Upper lobe of left lung (tissue), 6 donors: ENCODE results near the gene USH1C. TPM values are rescaled to one million over a fixed set of nuclear protein-coding genes. Genes with fewer than 3 reads are reported as not detected.

Experiments used
- ATAC-seq, 2 donors: fragments of 200-7000 bp; cut with Tn5 transposase; one replicate each; pipeline ENCODE4 v1.9.1; 2022; ENCODE audit warnings: mild to moderate bottlenecking in 2 of 2, moderate library complexity in 2 of 2; ENCODE audit not compliant: low FRiP score in 2 of 2
- DNase-seq, 2 donors: peaks; one replicate each; pipeline ENCODE4 v3.0.0-alpha.2; 2019 to 2020
- H3K27ac ChIP-seq, 4 donors: fragments of 200-600 bp; sonication (generic); one replicate each; pipeline ENCODE4 v1.5.1; 2016 to 2019
- H3K27me3 ChIP-seq, 4 donors: fragments of 200-600 bp; sonication (generic); one replicate each; pipeline ENCODE4 v1.5.1; 2017 to 2019
- H3K36me3 ChIP-seq, 4 donors: fragments of 200-600 bp; sonication (generic); one replicate each; pipeline ENCODE4 v1.5.1; 2016 to 2019
- H3K4me1 ChIP-seq, 4 donors: fragments of 200-600 bp; sonication (generic); one replicate each; pipeline ENCODE4 v1.5.1; 2018 to 2019
- H3K4me3 ChIP-seq, 4 donors: fragments of 200-600 bp; sonication (generic); one replicate each; pipeline ENCODE4 v1.5.1; 2017 to 2019; ENCODE audit warnings: mild to moderate bottlenecking in 2 of 4, moderate library complexity in 1 of 4
- H3K9me3 ChIP-seq, 4 donors: fragments of 200-600 bp; sonication (generic); one replicate each; pipeline ENCODE4 v1.5.1; 2018 to 2019
- CTCF ChIP-seq, 6 experiments: fragments of 450-650 bp in 4 of 6; fragments of 200-600 bp in 2 of 6; sonication (generic) in 2 of 6; IDR thresholded peaks; one replicate each; pipeline ENCODE4 v1.5.1; 2016 to 2019; ENCODE audit warnings: antibody characterized with exemption in 6 of 6
- EP300 ChIP-seq, 4 donors: sonication (generic); formaldehyde crosslinking; IDR thresholded peaks; one replicate each; pipeline ENCODE4 v1.5.1; 2017; ENCODE audit warnings: antibody characterized with exemption in 4 of 4, control low read depth in 2 of 4
- POLR2A ChIP-seq, 4 donors: fragments of 450-650 bp; IDR thresholded peaks; one replicate each; pipeline ENCODE4 v1.5.1; 2016 to 2017; ENCODE audit warnings: antibody characterized with exemption in 4 of 4, mild to moderate bottlenecking in 2 of 4
- POLR2AphosphoS5 ChIP-seq, 2 donors: sonication (generic); formaldehyde crosslinking; IDR thresholded peaks; one replicate each; pipeline ENCODE4 v1.5.1; 2017; ENCODE audit warnings: antibody characterized with exemption in 2 of 2
- WGBS, 2 donors: methylation state at CpG; one replicate each; pipeline ENCODE4 v1.1.5; 2017 to 2018; 5-methylcytosine and 5-hydroxymethylcytosine counted together
- total RNA-seq, 6 donors: library from RNA; depleted of rRNA in 4 of 6; stranded (reverse); fragments of >200 nt in 4 of 6; gene quantifications; one replicate each; pipeline versions ENCODE4 v1.1.0 to v1.2.1, GENCODE V29; 2016 to 2021
- donor health status: DM: no; HTN: no; CAD: no; lungs with moderate emphysema.
- donor health status: DM: no; HTN: yes; CAD: no; lungs with severe emphysema.

USH1C gene
- total RNA-seq, 6 donors from 2014 or later: 0.20 to 2.5 (median 1.2) TPM; not detected in 3

DNA sequence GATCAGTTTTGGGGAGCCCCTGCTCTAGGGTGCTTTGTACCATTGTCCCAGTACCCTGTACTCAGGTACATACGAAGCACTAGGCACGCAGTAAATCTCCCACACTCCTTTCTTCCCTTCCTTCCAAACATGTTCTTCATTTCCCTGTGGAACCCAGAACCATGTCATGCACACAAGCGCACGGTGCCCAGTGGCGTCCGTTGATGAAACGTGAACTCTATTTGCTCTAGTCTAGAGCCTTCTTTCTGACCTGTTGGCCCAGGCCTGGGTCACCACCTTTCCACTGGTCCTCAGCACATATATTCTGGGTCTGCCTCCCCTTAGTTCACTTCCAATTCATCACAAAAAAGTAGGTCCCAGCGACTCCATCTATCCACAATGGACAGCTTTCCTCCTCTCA, 7.0 kb downstream of the USH1C start:
- ATAC-seq (no peak), DNase-seq (no peak)
- Histone ChIP-seq H3K4me3 (no peak overlapping the region), H3K9me3 (no peaks in the 10 kb centered on the region), H3K4me1 (no peaks in the 10 kb centered on the region), H3K27ac (no peak overlapping the region), H3K27me3 (no peaks in the 10 kb centered on the region), H3K36me3 (no peaks in the 10 kb centered on the region)
- TF ChIP-seq POLR2A (IDR thresholded peaks at IDR 0.05) (no peak), POLR2AphosphoS5 (IDR thresholded peaks at IDR 0.05) (no peak), CTCF (IDR thresholded peaks at IDR 0.05) (no peak), EP300 (IDR thresholded peaks at IDR 0.05) (no peak)
- 91 to 95% methylated on average over 8 of the region's 8 CpGs for WGBS, 2 donors

DNA sequence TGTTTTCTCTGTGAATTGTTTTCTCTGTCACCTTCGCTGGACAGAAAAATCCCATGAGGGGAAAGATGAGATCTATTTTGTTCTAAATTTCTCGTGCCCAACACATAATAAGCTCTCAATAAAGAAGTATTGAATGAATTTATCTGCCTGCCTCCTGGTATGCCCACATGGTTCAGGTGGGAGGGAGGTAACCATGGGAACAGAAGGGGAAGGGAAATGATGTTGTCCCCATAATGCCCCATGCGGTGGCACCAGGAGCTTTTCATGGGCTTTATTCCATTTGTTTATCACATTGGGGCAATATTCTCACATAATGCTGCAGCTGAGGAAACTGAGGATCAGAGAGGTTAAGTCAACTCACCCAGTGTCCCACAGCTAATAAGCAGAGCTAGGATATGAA, 8.7 kb downstream of the USH1C start:
- H3K4me1 ChIP-seq: no peaks in the 10 kb centered on the region
- TF ChIP-seq EP300 (IDR thresholded peaks at IDR 0.05) (no peak), CTCF (IDR thresholded peaks at IDR 0.05) (no peak), POLR2AphosphoS5 (IDR thresholded peaks at IDR 0.05) (no peak), POLR2A (IDR thresholded peaks at IDR 0.05) (no peak)
- no peaks in the 10 kb centered on the region for H3K36me3 ChIP-seq
- no peaks in the 10 kb centered on the region for H3K9me3 ChIP-seq
- DNase-seq (no peak), ATAC-seq (no peak)
- 92 to 95% methylated on average over 3 of the region's 3 CpGs for WGBS, 2 donors
- H3K4me3 ChIP-seq: no peak overlapping the region
- no peaks in the 10 kb centered on the region for H3K27me3 ChIP-seq
- H3K27ac ChIP-seq: no peak overlapping the region

GRCh38 chr11:17533778-17534415, 10.3 kb downstream of the USH1C start:
- no peaks in the 10 kb centered on the region for H3K4me1 ChIP-seq
- no peak overlapping the region for H3K4me3 ChIP-seq
- no peaks in the 10 kb centered on the region for H3K27me3 ChIP-seq
- no peaks in the 10 kb centered on the region for H3K9me3 ChIP-seq
- H3K36me3 ChIP-seq: no peaks in the 10 kb centered on the region
- no peak for ATAC-seq
- H3K27ac ChIP-seq: no peak overlapping the region
- 69 to 77% methylated on average over 5 to 11 of the region's 11 CpGs for WGBS, 2 donors
- no peak for TF ChIP-seq EP300 (IDR thresholded peaks at IDR 0.05)
- no peak for TF ChIP-seq CTCF (IDR thresholded peaks at IDR 0.05)
- TF ChIP-seq POLR2AphosphoS5 (IDR thresholded peaks at IDR 0.05): no peak
- TF ChIP-seq POLR2A (IDR thresholded peaks at IDR 0.05): no peak
- DNase-seq: no peak

DNA sequence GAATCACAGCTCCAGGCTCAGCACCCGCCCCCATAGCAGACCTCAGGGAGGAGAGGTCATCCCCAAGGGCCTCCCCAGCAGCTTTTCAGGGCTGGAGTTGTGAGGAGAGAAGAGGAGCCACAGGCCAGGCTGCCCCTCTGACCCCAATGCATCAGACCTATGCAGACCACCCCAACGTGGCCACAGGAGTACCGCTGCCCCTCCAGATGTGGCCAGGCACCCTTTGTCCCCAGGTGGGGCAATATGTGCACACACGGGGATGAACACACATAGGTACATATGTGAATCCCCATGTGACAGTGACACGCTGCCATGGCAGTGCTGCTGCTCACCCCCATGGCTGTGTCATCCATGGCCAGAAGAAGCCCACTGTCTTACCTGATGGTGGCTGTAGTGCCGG, 10.9 kb downstream of the USH1C start:
- no peaks in the 10 kb centered on the region for H3K9me3 ChIP-seq
- ATAC-seq (no peak), DNase-seq (no peak)
- no peak overlapping the region for H3K27ac ChIP-seq
- 92 to 100% methylated on average over 2 to 6 of the region's 6 CpGs for WGBS, 2 donors
- H3K4me3 ChIP-seq: no peak overlapping the region
- no peak for TF ChIP-seq POLR2AphosphoS5 (IDR thresholded peaks at IDR 0.05)
- TF ChIP-seq EP300 (IDR thresholded peaks at IDR 0.05): no peak
- TF ChIP-seq CTCF (IDR thresholded peaks at IDR 0.05): no peak
- no peak for TF ChIP-seq POLR2A (IDR thresholded peaks at IDR 0.05)
- no peaks in the 10 kb centered on the region for H3K4me1 ChIP-seq
- H3K36me3 ChIP-seq: no peaks in the 10 kb centered on the region
- H3K27me3 ChIP-seq: no peaks in the 10 kb centered on the region

GRCh38 chr11:17532784-17533183, 11.4 kb downstream of the USH1C start:
- TF ChIP-seq CTCF (IDR thresholded peaks at IDR 0.05): no peak
- TF ChIP-seq EP300 (IDR thresholded peaks at IDR 0.05): no peak
- no peak for TF ChIP-seq POLR2AphosphoS5 (IDR thresholded peaks at IDR 0.05)
- TF ChIP-seq POLR2A (IDR thresholded peaks at IDR 0.05): no peak
- ATAC-seq (no peak), DNase-seq (no peak)
- H3K4me3 ChIP-seq: no peak overlapping the region
- no peaks in the 10 kb centered on the region for H3K27me3 ChIP-seq
- 64 to 71% methylated on average over 2 of the region's 2 CpGs for WGBS, 2 donors
- H3K9me3 ChIP-seq: no peaks in the 10 kb centered on the region
- no peaks in the 10 kb centered on the region for H3K36me3 ChIP-seq
- no peak overlapping the region for H3K27ac ChIP-seq
- H3K4me1 ChIP-seq: no peaks in the 10 kb centered on the region
